GM19043 (cell line): Measurements from ENCODE around the gene NEURL1.

ENCODE experiments used
- ATAC-seq: cut with Tn5 transposase; IDR thresholded peaks from one replicate; pipeline ENCODE4 v1.9.1; 2021; ENCODE audit warnings: low read depth; ENCODE audit not compliant: unreplicated experiment

NEURL1 gene

DNA sequence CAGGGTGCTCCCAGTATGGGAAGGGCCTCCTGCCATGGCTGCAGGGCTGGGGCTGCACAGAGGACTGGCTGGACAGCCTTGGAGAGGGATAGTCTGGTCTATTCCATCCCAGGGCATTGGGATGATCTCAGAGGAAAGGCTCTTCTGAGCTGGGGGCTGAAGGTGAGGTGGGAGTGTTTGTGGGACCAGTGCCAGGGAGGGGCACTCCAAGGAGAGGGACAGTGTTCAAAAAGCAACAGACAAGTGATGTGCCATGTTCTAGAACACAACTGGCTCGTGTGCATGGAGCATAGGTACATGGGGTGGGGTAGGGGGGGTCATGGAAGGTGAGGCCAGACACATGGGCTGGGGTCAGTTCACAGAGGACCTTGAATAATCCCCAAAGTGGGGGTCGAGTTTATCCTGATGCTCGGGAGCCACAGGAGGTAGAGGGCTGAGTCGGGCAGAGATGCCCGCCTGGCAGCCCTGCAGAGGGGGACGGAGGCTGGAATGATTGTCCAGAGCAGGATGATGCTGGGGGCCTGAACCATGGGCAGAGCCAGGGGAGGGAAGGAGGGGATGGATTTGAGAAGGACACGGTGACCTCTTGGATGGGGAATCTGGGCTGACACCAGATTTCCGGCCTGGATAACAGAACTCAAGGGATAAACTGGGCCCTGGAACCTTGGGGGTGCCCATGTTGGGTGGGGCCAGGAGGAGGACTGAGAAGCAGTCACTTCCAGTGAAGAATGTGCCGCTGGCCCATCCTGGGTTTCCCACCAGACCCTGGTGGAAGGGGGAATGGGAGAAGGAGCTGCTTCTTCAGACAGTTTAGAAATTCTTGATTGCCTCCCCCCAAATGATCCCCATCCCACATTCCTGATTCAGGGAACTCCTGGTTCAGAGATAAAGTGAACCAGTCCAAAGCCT, 50.4 kb downstream of the NEURL1 start:
- no peak for ATAC-seq

- ATAC-seq: no peak
Observed at GRCh38 chr10:103544657-103545310, 51.3 kb downstream of the NEURL1 start.

DNA sequence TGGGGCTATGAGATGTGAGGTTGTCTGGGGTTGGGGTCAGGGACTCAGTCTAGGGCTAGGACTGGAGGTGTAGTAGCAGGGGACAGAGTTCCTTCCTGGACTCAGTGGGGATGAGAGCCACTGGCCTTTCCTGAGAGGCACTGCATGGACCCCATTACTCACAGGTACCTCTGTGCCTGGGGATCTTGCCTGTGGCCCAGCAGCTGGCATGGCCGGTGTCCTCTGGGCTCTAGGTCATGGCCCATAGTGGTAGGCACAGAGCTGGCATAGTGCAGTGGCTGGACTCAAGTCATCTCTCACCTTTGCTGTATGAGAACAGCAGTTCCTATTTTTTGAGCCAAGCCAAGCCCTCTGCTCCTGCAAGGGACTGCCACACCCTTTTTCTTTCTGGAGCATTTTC, 51.9 kb downstream of the NEURL1 start:
- no peak for ATAC-seq

- no peak for ATAC-seq
Observed at GRCh38 chr10:103545771-103546281, 52.3 kb downstream of the NEURL1 start.

DNA sequence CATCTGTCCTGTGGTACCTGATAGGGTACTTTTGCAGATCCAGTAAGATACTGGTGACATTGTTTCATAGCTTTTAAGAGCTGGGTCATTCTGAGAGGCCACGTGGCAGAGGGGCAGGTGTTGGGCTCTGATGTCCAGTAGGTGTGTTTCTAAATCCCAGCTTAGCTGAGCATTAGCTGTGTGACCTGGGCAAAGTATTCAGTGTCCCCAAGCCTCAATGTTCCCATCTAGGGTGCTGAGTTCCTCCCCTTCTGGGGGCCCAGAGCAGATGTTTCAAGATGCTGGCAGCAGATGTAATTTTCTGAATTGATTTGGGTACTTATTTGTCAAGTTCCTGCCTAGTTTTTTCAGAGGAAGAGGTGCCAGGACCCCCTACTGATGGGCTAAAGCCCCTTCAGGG, 52.9 kb downstream of the NEURL1 start:
- ATAC-seq: no peak

DNA sequence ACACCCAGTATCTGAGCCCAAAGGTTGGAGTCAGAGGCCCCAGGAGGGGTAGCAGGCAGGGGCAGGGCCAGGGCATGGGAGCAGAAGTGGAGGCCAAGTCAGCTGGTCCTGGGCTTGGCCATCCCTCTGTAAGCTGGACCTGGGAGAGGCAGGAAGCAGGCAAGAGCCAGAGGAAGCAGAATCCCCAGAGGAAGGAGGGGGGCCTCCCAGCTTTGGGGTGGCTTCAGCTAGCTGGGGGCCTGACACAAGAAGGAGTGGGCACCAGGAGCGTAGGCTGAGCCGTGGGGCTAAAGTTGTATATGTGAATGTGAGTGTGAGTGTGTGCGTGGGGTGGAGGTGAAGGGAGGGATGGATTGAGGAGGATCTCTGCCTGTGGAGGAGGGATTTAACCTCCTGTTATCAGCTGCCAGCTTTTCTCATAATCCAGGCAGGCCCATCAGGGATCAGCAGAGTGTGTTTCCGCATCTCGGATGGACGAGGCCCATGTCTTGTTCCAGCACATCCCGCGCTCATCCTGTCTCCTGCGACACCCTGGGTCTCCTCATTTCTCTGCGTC, 54.0 kb downstream of the NEURL1 start:
- ATAC-seq: no peak

- ATAC-seq: no peak
Observed at GRCh38 chr10:103548006-103548405, 54.5 kb downstream of the NEURL1 start.

- ATAC-seq: no peak
Observed at GRCh38 chr10:103548581-103549348, 55.3 kb downstream of the NEURL1 start.

GRCh38 chr10:103549349-103549685, 55.8 kb downstream of the NEURL1 start:
- no peak for ATAC-seq

GRCh38 chr10:103550229-103550628, 56.7 kb downstream of the NEURL1 start:
- no peak for ATAC-seq

GRCh38 chr10:103551619-103552602, 58.4 kb downstream of the NEURL1 start:
- no peak for ATAC-seq

- ATAC-seq: no peak
Observed at GRCh38 chr10:103552856-103553742, 59.6 kb downstream of the NEURL1 start.

- ATAC-seq: no peak
Observed at GRCh38 chr10:103553743-103554487, 60.4 kb downstream of the NEURL1 start.

GRCh38 chr10:103554488-103555324, 61.2 kb downstream of the NEURL1 start:
- ATAC-seq: no peak

GRCh38 chr10:103555325-103555649, 61.8 kb downstream of the NEURL1 start:
- ATAC-seq: no peak

GRCh38 chr10:103555712-103556111, 62.2 kb downstream of the NEURL1 start:
- no peak for ATAC-seq

- ATAC-seq: no peak
Observed at GRCh38 chr10:103556383-103557007, 63.0 kb downstream of the NEURL1 start.
